Ramos (cell line): ENCODE results near the gene ZNF43.
"Not testable (repeated sequence)": the region's sequence is repeated elsewhere in the genome, so short reads cannot be mapped to it uniquely, and the experiment has no call there.

Experiments
- in situ Hi-C: fragments of 300-500 bp; cut with MboI; formaldehyde crosslinking; loops from one replicate; pipeline ENCODE4 v1.14.3; 2022; ENCODE audit warnings: low sequenced_read_pairs; ENCODE audit not compliant: unreplicated experiment

The ZNF43 gene

GRCh38 chr19:21835810-21836444, at the start of gene ZNF43:
ZNF43 (minus strand) TSS chr19:21836182; CDS start chr19:21836038, 144 bp downstream.
- in situ Hi-C loops, result no loop called here

- in situ Hi-C loops, result not testable (repeated sequence)
Observed at GRCh38 chr19:21885516-21885915, 49.5 kb upstream of the ZNF43 start.

GRCh38 chr19:21884786-21885185, 48.8 kb upstream of the ZNF43 start:
- in situ Hi-C loops, result not testable (repeated sequence)

GRCh38 chr19:21883516-21883915, 47.5 kb upstream of the ZNF43 start:
- in situ Hi-C loops, result no loop called here

- in situ Hi-C loops, result not testable (repeated sequence)
Observed at GRCh38 chr19:21880761-21881160, 44.8 kb upstream of the ZNF43 start.

GRCh38 chr19:21878646-21879045, 42.7 kb upstream of the ZNF43 start:
- in situ Hi-C loops, result no loop called here

- in situ Hi-C loops, result no loop called here
Observed at GRCh38 chr19:21877976-21878375, 42.0 kb upstream of the ZNF43 start.

- in situ Hi-C loops, result not testable (repeated sequence)
Observed at GRCh38 chr19:21876608-21877007, 40.6 kb upstream of the ZNF43 start.

- in situ Hi-C loops, result no loop called here
Observed at GRCh38 chr19:21856773-21857514, 21.0 kb upstream of the ZNF43 start.

- in situ Hi-C loops, result no loop called here
Observed at GRCh38 chr19:21851596-21852345, 15.8 kb upstream of the ZNF43 start.

- in situ Hi-C loops, result no loop called here
Observed at GRCh38 chr19:21850656-21851255, 14.8 kb upstream of the ZNF43 start.

- in situ Hi-C loops, result no loop called here
Observed at GRCh38 chr19:21848706-21849105, 12.7 kb upstream of the ZNF43 start.

GRCh38 chr19:21843081-21843480, 7.1 kb upstream of the ZNF43 start:
- in situ Hi-C loops, result no loop called here

- in situ Hi-C loops, result no loop called here
Observed at GRCh38 chr19:21841488-21842097, 5.6 kb upstream of the ZNF43 start.

GRCh38 chr19:21841081-21841480, 5.1 kb upstream of the ZNF43 start:
- in situ Hi-C loops, result no loop called here

GRCh38 chr19:21839976-21840375, 4.0 kb upstream of the ZNF43 start:
- in situ Hi-C loops, result no loop called here

GRCh38 chr19:21838646-21839045, 2.7 kb upstream of the ZNF43 start:
- in situ Hi-C loops, result no loop called here

- in situ Hi-C loops, result no loop called here
Observed at GRCh38 chr19:21835429-21835809, 563 bp downstream of the ZNF43 start.

GRCh38 chr19:21833733-21834132, 2.2 kb downstream of the ZNF43 start:
- in situ Hi-C loops, result no loop called here

GRCh38 chr19:21824679-21825078, 11.3 kb downstream of the ZNF43 start:
- in situ Hi-C loops, result no loop called here
